HEK293 (cell line): ENCODE measurements around the gene PDGFD.

Experiments
- YY1 ChIP-seq: fragments of 450-650 bp; formaldehyde crosslinking; IDR thresholded peaks from 2 replicates; pipeline ENCODE4 v1.5.1; 2018; ENCODE audit warnings: missing biosample characterization, missing genetic modification characterization
- ZNF2 ChIP-seq: fragments of 450-650 bp; formaldehyde crosslinking; IDR thresholded peaks from 2 replicates; pipeline ENCODE4 v1.5.1; 2016; ENCODE audit warnings: missing biosample characterization, missing genetic modification characterization
- ZNF24 ChIP-seq: fragments of 450-650 bp; formaldehyde crosslinking; IDR thresholded peaks from 2 replicates; pipeline ENCODE4 v1.5.1; 2016; ENCODE audit warnings: missing biosample characterization, missing genetic modification characterization
- ZNF610 ChIP-seq: fragments of 450-650 bp; formaldehyde crosslinking; IDR thresholded peaks from 2 replicates; pipeline ENCODE4 v1.5.1; 2016; ENCODE audit warnings: missing biosample characterization, missing genetic modification characterization, borderline replicate concordance
- TF ChIP-seq, protein P1 (sequence below): fragments of 450-650 bp; formaldehyde crosslinking; IDR thresholded peaks from 2 replicates; pipeline ENCODE4 v1.5.1; 2016; ENCODE audit warnings: missing biosample characterization, missing genetic modification characterization
- TF ChIP-seq, protein P2 (sequence below): fragments of 450-650 bp; formaldehyde crosslinking; IDR thresholded peaks from 2 replicates; pipeline ENCODE4 v1.5.1; 2016; ENCODE audit warnings: missing biosample characterization, missing genetic modification characterization
- TF ChIP-seq, protein P3 (sequence below): fragments of 450-650 bp; formaldehyde crosslinking; IDR thresholded peaks from 2 replicates; pipeline ENCODE4 v1.5.1; 2016; ENCODE audit warnings: missing biosample characterization, missing genetic modification characterization

DNA sequence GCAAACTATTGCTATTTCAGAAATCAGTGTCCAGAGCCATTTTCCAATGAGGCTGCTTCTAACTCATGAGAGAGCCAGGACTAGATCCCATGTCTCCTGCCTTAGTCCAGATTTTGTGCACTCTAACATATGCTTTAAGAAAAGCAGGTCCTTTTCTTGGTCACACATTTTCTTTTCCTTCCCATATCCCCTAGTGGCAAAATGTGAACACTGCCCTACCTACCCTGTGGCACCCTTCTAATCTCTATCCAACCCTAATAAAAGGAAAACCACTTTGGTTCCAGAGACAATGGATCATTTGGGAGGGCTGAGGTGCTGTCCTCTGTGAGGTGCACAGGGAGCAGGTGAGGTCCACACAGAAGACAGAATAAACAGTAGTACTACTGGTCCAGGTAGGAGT is 199.6 kb downstream of the PDGFD start:
- TF ChIP-seq ZNF610: no peak
- TF ChIP-seq ZNF2 (tag by site-specific recombination): no peak
- TF ChIP-seq YY1: no peak
- TF ChIP-seq, protein P1, sequence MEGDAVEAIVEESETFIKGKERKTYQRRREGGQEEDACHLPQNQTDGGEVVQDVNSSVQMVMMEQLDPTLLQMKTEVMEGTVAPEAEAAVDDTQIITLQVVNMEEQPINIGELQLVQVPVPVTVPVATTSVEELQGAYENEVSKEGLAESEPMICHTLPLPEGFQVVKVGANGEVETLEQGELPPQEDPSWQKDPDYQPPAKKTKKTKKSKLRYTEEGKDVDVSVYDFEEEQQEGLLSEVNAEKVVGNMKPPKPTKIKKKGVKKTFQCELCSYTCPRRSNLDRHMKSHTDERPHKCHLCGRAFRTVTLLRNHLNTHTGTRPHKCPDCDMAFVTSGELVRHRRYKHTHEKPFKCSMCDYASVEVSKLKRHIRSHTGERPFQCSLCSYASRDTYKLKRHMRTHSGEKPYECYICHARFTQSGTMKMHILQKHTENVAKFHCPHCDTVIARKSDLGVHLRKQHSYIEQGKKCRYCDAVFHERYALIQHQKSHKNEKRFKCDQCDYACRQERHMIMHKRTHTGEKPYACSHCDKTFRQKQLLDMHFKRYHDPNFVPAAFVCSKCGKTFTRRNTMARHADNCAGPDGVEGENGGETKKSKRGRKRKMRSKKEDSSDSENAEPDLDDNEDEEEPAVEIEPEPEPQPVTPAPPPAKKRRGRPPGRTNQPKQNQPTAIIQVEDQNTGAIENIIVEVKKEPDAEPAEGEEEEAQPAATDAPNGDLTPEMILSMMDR (tag by site-specific recombination): no peak
- TF ChIP-seq, protein P2, sequence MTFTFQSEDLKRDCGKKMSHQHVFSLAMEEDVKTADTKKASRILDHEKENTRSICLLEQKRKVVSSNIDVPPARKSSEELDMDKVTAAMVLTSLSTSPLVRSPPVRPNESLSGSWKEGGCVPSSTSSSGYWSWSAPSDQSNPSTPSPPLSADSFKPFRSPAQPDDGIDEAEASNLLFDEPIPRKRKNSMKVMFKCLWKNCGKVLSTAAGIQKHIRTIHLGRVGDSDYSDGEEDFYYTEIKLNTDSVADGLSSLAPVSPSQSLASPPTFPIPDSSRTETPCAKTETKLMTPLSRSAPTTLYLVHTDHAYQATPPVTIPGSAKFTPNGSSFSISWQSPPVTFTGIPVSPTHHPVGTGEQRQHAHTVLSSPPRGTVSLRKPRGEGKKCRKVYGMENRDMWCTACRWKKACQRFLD (tag by site-specific recombination): no peak
- TF ChIP-seq, protein P3, sequence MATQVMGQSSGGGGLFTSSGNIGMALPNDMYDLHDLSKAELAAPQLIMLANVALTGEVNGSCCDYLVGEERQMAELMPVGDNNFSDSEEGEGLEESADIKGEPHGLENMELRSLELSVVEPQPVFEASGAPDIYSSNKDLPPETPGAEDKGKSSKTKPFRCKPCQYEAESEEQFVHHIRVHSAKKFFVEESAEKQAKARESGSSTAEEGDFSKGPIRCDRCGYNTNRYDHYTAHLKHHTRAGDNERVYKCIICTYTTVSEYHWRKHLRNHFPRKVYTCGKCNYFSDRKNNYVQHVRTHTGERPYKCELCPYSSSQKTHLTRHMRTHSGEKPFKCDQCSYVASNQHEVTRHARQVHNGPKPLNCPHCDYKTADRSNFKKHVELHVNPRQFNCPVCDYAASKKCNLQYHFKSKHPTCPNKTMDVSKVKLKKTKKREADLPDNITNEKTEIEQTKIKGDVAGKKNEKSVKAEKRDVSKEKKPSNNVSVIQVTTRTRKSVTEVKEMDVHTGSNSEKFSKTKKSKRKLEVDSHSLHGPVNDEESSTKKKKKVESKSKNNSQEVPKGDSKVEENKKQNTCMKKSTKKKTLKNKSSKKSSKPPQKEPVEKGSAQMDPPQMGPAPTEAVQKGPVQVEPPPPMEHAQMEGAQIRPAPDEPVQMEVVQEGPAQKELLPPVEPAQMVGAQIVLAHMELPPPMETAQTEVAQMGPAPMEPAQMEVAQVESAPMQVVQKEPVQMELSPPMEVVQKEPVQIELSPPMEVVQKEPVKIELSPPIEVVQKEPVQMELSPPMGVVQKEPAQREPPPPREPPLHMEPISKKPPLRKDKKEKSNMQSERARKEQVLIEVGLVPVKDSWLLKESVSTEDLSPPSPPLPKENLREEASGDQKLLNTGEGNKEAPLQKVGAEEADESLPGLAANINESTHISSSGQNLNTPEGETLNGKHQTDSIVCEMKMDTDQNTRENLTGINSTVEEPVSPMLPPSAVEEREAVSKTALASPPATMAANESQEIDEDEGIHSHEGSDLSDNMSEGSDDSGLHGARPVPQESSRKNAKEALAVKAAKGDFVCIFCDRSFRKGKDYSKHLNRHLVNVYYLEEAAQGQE: no peak
- no peak for TF ChIP-seq ZNF24 (tag by site-specific recombination)
